GM18519 (cell line): ENCODE data around the gene AHRR.
"Not testable (repeated sequence)": the region's sequence is repeated elsewhere in the genome, so short reads cannot be mapped to it uniquely, and the experiment has no call there.

ENCODE experiments used
- ATAC-seq: cut with Tn5 transposase; IDR thresholded peaks from one replicate; pipeline ENCODE4 v1.9.1; 2021; ENCODE audit warnings: mild to moderate bottlenecking, moderate library complexity; ENCODE audit not compliant: unreplicated experiment, low FRiP score

AHRR gene

GRCh38 chr5:479566-480319 is 158.2 kb downstream of the AHRR start:
- ATAC-seq, result no peak

DNA sequence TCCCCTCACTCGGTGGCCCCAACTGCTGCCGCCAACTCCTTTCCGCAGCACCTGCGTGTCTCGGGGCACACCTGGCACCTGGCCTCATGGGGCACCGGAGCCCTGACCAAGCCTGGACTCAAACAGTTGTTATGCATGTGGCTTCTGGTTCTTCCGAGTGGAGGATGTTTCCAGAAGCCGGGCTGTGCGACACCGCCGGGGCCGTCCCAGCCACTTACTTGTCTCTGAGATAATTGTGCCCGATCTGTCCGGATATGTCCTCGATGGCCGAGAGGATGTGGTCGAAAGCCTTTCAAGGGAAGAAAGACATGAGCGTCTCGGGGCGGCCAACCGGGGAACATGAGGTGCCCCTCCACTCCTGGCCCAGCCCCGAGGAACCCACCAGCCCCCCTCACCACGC is 159.8 kb downstream of the AHRR start:
- ATAC-seq, result no peak

- no peak for ATAC-seq
Observed at GRCh38 chr5:482021-482420, 160.5 kb downstream of the AHRR start.

DNA sequence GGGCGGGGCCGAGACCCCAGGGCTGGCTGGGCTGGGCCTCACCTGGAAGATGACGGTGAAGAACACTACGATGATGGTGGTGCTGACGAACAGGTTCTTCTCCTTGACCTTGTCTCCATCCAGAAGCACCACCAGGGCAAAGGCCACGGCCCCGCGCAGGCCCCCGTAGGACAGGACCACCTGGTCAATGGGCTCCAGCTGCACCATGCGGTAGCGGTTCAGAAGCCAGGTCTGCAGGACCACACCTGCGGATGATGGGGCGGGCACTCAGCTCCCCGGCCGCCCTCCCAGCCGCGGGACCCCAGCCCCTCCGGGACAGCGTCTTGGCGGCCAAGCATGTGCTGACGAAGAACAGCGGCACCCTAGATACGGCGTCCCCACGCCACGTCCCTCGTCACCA is 161.0 kb downstream of the AHRR start:
- ATAC-seq, result no peak

GRCh38 chr5:483011-483410 is 161.5 kb downstream of the AHRR start:
- ATAC-seq, result no peak

- ATAC-seq, result no peak
Observed at GRCh38 chr5:483434-484140, 162.1 kb downstream of the AHRR start.

DNA sequence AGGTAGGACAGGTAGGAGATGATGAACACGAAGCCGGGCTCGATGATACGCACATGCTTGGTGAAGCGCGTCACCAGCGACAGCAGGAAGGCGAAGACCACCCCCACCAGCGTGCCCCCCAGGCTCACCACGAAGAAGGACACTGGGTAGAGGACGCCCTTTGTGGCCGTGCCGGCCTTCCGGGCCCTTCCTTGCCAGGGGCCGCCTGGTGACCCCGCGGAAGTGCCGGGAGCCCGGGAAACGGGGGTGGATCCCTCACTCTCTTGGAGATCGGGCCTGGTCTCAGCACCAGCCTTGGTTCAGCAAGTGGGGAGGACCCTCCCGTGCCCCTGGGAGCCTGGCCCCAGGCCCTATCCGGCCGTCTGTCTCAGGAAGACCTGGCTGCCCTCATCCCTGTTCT is 163.0 kb downstream of the AHRR start:
- no peak for ATAC-seq

- ATAC-seq, result no peak
Observed at GRCh38 chr5:485113-485945, 163.8 kb downstream of the AHRR start.

DNA sequence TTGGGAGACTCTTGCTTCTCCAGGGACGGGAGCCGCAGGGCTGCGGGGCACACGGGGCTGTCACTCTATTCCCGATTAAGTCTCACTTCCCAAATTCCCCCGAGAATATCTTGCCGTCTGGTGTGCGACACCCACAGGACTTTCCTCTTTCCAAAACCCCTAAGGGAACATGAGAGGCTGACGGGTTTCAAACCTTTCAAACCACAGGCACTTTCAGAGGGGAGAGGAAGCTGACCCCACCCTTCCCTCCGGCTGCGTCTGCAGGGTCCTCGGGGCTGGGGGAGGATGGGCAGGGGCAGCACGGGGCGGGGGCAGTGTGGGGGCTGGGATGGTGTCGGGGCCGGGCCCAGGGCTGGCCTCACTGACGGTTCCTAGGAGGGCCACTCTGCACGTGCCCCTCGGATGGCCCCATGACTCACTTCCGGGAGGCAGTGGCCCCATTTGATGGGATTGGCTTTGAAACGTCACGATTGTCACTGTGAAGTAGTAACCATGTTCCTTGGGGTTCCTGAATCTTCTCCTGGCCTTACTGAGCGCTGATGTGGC is 164.5 kb downstream of the AHRR start:
- no peak for ATAC-seq

GRCh38 chr5:486597-486996 is 165.1 kb downstream of the AHRR start:
- ATAC-seq, result not testable (repeated sequence)
